Adrenal gland (tissue), 12 donors: ENCODE measurements around the gene ABCB4. TPM values are rescaled to one million over a fixed set of nuclear protein-coding genes. Genes with fewer than 3 reads are reported as not detected.

Experiments
- DNase-seq, 7 donors: peaks; one replicate each; pipeline ENCODE4 v3.0.0-alpha.2; 2019 to 2020
- H3K27ac ChIP-seq, 5 donors: fragments of 200-600 bp; sonication (generic) in 4 of 5; 1 replicate in 3 of 5; 2 replicates in 2 of 5; pipeline versions ENCODE4 v1.5.1 to v1.8.0; 2016 to 2020; ENCODE audit warnings: mild to moderate bottlenecking in 1 of 5
- H3K27me3 ChIP-seq: fragments of 200-600 bp; 2 replicates; pipeline ENCODE4 v1.8.0; 2021
- H3K36me3 ChIP-seq, 2 donors: fragments of 200-600 bp; replicated peaks in 1 of 2; 1 replicate in 1 of 2; 2 replicates in 1 of 2; pipeline versions ENCODE4 v1.5.1 to v1.8.0; 2018 to 2022
- H3K4me1 ChIP-seq, 2 donors: fragments of 200-600 bp; replicated peaks in 1 of 2; 1 replicate in 1 of 2; 2 replicates in 1 of 2; pipeline versions ENCODE4 v1.5.1 to v1.8.0; 2018 to 2021
- H3K4me3 ChIP-seq, 4 donors: fragments of 200-600 bp; sonication (generic) in 3 of 4; one replicate each; pipeline ENCODE4 v1.5.1; 2016 to 2018
- H3K9me3 ChIP-seq, 3 donors: fragments of 200-600 bp; sonication (generic) in 1 of 3; replicated peaks in 1 of 3; 1 replicate in 2 of 3; 2 replicates in 1 of 3; pipeline versions ENCODE4 v1.5.1 to v1.8.0; 2016 to 2021
- CTCF ChIP-seq, 6 experiments: fragments of 450-650 bp in 4 of 6; fragments of 200-600 bp in 2 of 6; sonication (generic) in 1 of 6; IDR thresholded peaks; 1 replicate in 5 of 6; 2 replicates in 1 of 6; pipeline versions ENCODE4 v1.5.1 to v1.8.0; 2016 to 2021; ENCODE audit warnings: antibody characterized with exemption in 6 of 6, mild to moderate bottlenecking in 2 of 6, moderate library complexity in 1 of 6
- POLR2A ChIP-seq, 2 donors: fragments of 450-650 bp; IDR thresholded peaks; one replicate each; pipeline ENCODE4 v1.6.1; 2017; ENCODE audit warnings: antibody characterized with exemption in 2 of 2, mild to moderate bottlenecking in 2 of 2, moderate library complexity in 1 of 2
- WGBS, 4 donors: extraction: QIAGEN DNeasy Blood & Tissue Kit in 2 of 4; methylation state at CpG; one replicate each; pipeline versions ENCODE4 v1.1.5 to v1.1.7; 2013 to 2017; 5-methylcytosine and 5-hydroxymethylcytosine counted together
- intact Hi-C, 2 donors: fragments of 100-400 bp; cut with DNase I; formaldehyde crosslinking; loops; one replicate each; pipeline versions ENCODE4 v1.14.1 to v1.15.0; 2022 to 2023
- polyA plus RNA-seq, 3 donors: library from polyadenylated mRNA; stranded (reverse); fragments of 200-250 nt in 2 of 3; fragments of 350-450 nt in 1 of 3; fragmentation: Illumina TruSeq in 1 of 3; extraction: RNeasy Lipid Tissue Mini Kit (QIAGEN cat#74804) in 1 of 3; gene quantifications; one replicate each; pipeline ENCODE4 v1.2.3, GENCODE V29; 2013 to 2014
- total RNA-seq, 9 donors: library from RNA; depleted of rRNA in 4 of 9; stranded (reverse); fragments of >200 nt in 4 of 9; fragments of 120-200 nt in 1 of 9; fragmentation: NEBNext Ultra II Directional in 1 of 9; extraction: Animal tissue kit (Norgen Biotek cat#: 25700) in 1 of 9; gene quantifications; one replicate each; pipeline versions ENCODE4 v1.1.0 to v1.2.4, GENCODE V29; 2013 to 2023
- donor health status: healthy with polysubstance abuse.
- donor health status: Bipolar disorder and iron deficiency.
- donor health status: DM: yes; HTN: yes; CAD: no.
- donor health status: DM: no; HTN: no; CAD: no.
- donor health status: DM: no; HTN: no; CAD: no.
- donor health status: DM: yes; HTN: yes; CAD: no.

The ABCB4 gene
- total and polyA plus RNA-seq, 12 donors: 5.9 to 62.6 (median 13.2) TPM

GRCh38 chr7:87404674-87405073, 70.8 kb downstream of the ABCB4 start:
- no peaks in the 10 kb centered on the region for H3K4me1 ChIP-seq
- intact Hi-C loops: no loop called here
- TF ChIP-seq POLR2A (IDR thresholded peaks at IDR 0.05): no peak
- TF ChIP-seq CTCF (IDR thresholded peaks at IDR 0.05): no peak

GRCh38 chr7:87398446-87398845, 77.0 kb downstream of the ABCB4 start:
- Histone ChIP-seq H3K36me3 (no peaks in the 10 kb centered on the region), H3K27ac (no peak overlapping the region), H3K9me3 (no peaks in the 10 kb centered on the region), H3K27me3 (no peaks in the 10 kb centered on the region), H3K4me1 (no peaks in the 10 kb centered on the region), H3K4me3 (no peak overlapping the region)
- WGBS, 4 donors: 94 to 98% (median 95%) methylated on average over 2 of the region's 2 CpGs
- intact Hi-C loops: no loop called here
- no peak for DNase-seq
- TF ChIP-seq CTCF (IDR thresholded peaks at IDR 0.05) (no peak), POLR2A (IDR thresholded peaks at IDR 0.05) (no peak)

More at GRCh38 chr7:87404674-87405073, 70.8 kb downstream of the ABCB4 start:
- no peaks in the 10 kb centered on the region for H3K9me3 ChIP-seq
- no peak for DNase-seq
- no peak overlapping the region for H3K4me3 ChIP-seq
- H3K36me3 ChIP-seq: no peaks in the 10 kb centered on the region
- no peaks in the 10 kb centered on the region for H3K27me3 ChIP-seq
- no peak overlapping the region for H3K27ac ChIP-seq

GRCh38 chr7:87395442-87396020, 79.9 kb downstream of the ABCB4 start:
- no peak for TF ChIP-seq POLR2A (IDR thresholded peaks at IDR 0.05)
- no peak for TF ChIP-seq CTCF (IDR thresholded peaks at IDR 0.05)
- WGBS, 4 donors: 93 to 100% (median 97%) methylated on average over 1 of the region's 1 CpG
- Histone ChIP-seq H3K9me3 (no peaks in the 10 kb centered on the region), H3K4me3 (no peak overlapping the region), H3K27me3 (no peaks in the 10 kb centered on the region), H3K27ac (no peak overlapping the region), H3K4me1 (no peaks in the 10 kb centered on the region), H3K36me3 (peaks cover 0 to 8% of the 10 kb centered on the region in 2 donors)
- DNase-seq: no peak
- intact Hi-C loops: no loop called here

GRCh38 chr7:87391020-87391701, 84.3 kb downstream of the ABCB4 start:
- no peak for DNase-seq
- Histone ChIP-seq H3K27me3 (no peaks in the 10 kb centered on the region), H3K4me3 (no peak overlapping the region), H3K27ac (no peak overlapping the region), H3K36me3 (peaks cover 0 to 8% of the 10 kb centered on the region in 2 donors), H3K4me1 (no peaks in the 10 kb centered on the region), H3K9me3 (no peaks in the 10 kb centered on the region)
- 91 to 93% (median 93%) methylated on average over 6 to 8 of the region's 8 CpGs for WGBS, 4 donors
- TF ChIP-seq CTCF (IDR thresholded peaks at IDR 0.05) (no peak), POLR2A (IDR thresholded peaks at IDR 0.05) (no peak)
- intact Hi-C loops: no loop called here
